ENCODE measurements around the gene NPPC. TPM values are rescaled to one million over a fixed set of nuclear protein-coding genes. Genes with fewer than 3 reads are reported as not detected.

NPPC gene
- total RNA-seq, 2 donors from 2014 or later, result 0.41 TPM; not detected in 1

DNA sequence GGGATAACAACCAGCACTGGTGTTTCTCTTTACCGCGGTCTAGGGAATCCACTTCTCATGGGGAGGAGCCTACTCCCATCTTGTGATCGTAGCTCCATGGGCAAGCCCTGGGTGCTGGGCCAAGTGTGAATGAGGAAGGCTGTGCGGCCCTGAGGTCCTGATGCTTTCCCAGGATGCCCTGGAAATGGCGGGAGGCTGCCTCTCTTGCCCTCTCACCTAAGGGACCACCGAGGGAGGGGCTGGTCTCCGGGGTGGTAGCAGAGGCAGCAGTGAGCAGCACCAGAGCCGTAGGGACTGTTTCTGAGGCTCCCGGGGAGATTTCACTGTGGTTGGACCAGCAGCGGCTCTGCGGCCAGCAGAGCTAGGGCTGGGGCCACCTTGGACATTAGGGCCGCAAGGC lies 15.5 kb upstream of the NPPC start:
- Mint-ChIP-seq H3K9me3 (no peaks in the 10 kb centered on the region), H3K27ac (no peak overlapping the region), H3K36me3 (no peaks in the 10 kb centered on the region)
- ATAC-seq (no peak), DNase-seq (ENCODE audit: low spot score in 2 of 2) (no peak)

DNA sequence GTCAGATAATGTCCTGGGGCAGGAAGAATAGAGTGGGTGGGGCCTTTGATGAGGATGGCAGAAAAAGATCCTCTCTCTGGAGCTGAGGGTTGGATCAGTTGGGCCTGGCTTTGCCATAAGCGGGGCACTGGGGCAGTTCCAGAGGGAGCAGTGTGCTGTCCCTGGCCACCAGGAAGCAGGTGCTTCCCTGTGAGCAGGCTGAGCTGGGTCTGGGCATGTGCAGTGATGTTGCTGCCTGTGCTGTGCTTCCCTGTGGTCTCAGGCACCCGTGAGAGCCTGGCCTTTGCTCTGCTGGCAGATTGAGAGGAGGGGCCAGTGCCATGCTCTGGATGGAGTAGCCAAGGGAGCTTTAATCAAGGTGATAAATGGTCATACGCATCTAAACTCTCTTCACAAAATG lies 14.6 kb upstream of the NPPC start:
- Mint-ChIP-seq H3K36me3 (no peaks in the 10 kb centered on the region), H3K27ac (no peak overlapping the region), H3K9me3 (no peaks in the 10 kb centered on the region)
- no peak for ATAC-seq
- no peak for DNase-seq (ENCODE audit: low spot score in 2 of 2)

DNA sequence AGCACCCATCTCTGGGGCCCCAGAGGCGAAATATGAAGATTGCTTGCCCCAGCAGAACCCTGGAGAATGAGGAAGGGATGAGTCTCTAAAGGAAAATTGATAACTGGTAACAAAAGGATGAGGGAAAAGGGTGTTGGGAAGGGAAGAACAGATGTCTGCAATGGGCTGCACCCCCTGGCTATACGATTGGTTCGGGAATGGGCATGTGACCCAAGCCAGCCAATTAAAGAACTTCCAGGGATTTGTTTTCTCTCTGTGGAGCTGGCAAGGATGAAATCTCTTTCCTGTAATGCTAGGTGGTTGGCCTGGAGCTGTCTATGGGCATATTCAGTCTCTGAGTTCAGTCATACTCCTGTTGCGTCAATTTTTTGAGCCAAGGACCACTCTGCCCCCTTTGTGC lies 12.8 kb upstream of the NPPC start:
- Mint-ChIP-seq H3K27ac (no peak overlapping the region), H3K36me3 (no peaks in the 10 kb centered on the region), H3K9me3 (no peaks in the 10 kb centered on the region)
- ATAC-seq (no peak), DNase-seq (ENCODE audit: low spot score in 2 of 2) (no peak)

DNA sequence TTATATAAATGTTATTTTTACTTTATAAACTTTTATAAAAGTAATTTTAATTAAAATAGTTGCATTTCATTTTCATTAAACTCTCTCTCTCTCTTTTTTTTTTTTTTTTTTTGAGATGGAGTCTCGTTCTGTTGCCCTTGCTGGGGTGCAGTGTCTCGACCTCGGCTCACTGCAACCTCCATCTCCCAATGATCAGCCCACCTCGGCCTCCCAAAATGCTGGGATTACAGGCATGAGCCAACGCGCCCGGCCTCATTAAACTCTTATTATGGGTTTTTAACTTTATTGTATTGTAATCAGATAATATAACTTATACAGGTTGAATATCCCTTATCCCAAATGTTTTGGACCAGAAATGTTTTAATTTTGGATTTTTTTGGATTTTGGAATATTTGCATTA lies 10.9 kb upstream of the NPPC start:
- Mint-ChIP-seq H3K9me3 (no peaks in the 10 kb centered on the region), H3K27ac (no peak overlapping the region), H3K36me3 (no peaks in the 10 kb centered on the region)
- DNase-seq (ENCODE audit: low spot score in 2 of 2) (no peak), ATAC-seq (no peak)

DNA sequence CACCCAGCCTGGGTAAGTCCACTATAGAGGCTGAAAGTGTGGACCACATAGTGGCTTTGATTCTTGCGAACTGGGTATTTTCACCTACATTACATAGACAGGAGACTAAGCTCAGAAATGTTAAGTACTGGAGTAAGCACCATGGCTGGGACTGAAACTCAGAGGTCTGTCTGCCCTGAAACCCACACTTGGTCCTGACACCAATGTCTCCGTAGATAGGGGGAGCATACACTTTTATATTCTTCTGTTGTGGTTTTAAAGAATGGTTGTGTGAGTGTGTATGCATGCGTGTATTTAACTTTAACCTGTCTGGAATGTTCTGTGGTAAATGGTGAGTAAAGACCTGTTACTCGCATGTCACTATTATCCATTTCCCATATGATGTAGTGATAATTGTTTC lies 10.3 kb upstream of the NPPC start:
- H3K27ac Mint-ChIP-seq, result no peak overlapping the region
- peak; percentile 46 to 73 for ATAC-seq
- H3K9me3 Mint-ChIP-seq, result no peaks in the 10 kb centered on the region
- no peak for DNase-seq (ENCODE audit: low spot score in 2 of 2)
- no peaks in the 10 kb centered on the region for H3K36me3 Mint-ChIP-seq

DNA sequence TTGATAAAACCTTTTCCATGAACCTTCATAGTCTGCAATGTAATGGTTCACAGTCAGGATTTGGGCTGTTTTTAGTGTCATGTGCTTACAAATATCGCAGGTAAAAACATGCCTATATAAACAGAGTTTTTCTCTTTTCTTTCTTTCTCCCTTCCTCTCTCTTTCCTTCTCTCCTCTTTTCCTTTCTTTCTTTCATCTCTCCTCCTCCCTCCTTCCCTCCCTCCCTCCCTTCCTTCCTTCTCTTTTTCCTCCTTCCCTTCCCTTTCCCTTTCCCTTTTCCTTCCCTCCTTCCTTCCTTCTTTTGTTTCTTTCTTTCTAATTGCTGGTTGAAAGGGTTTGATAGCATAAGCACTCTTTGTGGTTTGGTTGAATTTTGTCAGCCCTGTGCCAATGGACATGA lies 9.6 kb upstream of the NPPC start:
- no peak for ATAC-seq
- H3K36me3 Mint-ChIP-seq, result no peaks in the 10 kb centered on the region
- no peak for DNase-seq (ENCODE audit: low spot score in 2 of 2)
- H3K27ac Mint-ChIP-seq, result no peak overlapping the region
- H3K9me3 Mint-ChIP-seq, result no peaks in the 10 kb centered on the region

DNA sequence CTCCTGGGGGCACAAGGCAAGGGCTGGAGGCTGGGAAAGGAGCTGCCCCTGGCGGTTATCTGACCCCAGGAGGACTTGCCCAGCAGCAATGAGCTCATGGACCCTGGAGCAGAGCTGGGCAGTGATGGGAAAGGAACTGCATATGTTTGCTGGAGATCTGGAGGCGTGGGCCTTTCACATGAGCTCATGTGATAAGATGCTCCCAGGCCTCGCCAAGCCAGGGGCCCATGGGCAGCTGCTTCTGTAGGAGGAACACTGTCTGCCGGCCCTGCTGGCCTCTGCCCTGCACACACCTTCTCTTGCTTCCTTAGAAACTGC lies 9.0 kb upstream of the NPPC start:
- no peaks in the 10 kb centered on the region for H3K9me3 Mint-ChIP-seq
- peak in 1 of 2 donors; percentile 40 for DNase-seq (ENCODE audit: low spot score in 2 of 2)
- ATAC-seq, result no peak
- H3K27ac Mint-ChIP-seq, result no peak overlapping the region
- H3K36me3 Mint-ChIP-seq, result no peaks in the 10 kb centered on the region

DNA sequence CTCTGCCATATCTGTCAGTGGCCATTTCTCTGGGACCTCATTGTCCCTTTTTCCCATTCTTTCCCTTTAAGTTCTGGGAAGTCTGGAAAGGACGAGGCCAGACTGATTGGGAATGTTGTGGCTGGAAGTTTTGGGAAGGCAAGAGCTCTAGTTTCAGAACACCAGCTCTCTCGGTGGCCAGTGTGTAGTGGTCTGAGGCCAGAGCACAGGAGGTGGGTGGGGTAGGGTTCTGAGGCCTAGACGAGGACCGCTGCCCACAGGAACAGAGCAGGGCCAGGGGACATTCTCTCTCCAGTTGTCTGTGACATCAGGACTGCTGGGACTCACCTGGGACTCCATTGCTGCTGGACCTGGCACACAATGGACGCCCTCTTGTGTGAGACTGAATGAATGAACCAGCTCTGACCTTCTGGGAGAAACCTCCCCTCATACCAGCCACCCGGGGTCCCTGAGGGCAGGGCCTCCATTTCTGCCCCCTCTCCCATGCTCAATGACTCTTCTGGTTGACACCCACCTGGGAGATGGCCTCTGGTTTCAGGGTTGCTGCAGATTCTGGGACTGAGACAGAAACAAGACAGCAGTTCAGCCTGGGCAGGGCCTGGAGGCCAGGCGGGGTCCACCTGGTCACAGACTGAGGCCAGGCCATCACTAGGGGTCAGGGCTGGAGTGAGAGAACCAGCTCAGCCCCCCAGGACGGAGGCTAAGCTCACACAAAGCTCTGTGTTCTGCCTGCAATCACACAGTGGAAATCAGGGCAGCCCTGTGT lies 8.4 kb upstream of the NPPC start:
- DNase-seq (ENCODE audit: low spot score in 2 of 2) (no peak), ATAC-seq (no peak)
- Mint-ChIP-seq H3K9me3 (no peaks in the 10 kb centered on the region), H3K36me3 (no peaks in the 10 kb centered on the region), H3K27ac (no peak overlapping the region)

DNA sequence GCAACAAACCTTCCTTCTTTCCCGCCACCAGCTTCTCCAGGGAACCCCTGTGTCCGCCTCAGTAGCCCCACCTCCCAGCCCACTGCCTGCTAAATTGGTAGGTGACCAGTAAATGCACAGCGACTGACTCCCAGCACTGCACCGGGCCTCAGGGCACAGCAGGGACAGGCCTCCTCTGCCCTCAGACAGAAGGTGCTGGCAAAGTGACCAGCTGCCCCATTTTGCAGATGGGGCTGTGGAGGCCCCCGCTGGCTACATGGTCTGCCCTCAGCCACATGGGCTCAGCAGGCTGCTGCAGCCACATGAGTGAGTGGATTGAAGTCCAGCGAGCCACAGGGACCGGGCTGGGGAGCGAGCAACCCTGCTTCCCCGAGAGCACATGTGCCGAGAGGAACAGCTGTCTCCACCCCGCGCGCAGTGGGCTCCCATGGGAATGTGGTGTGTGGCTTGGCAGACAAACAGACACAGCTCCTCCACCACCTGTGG lies 7.8 kb upstream of the NPPC start:
- no peak for DNase-seq (ENCODE audit: low spot score in 2 of 2)
- H3K36me3 Mint-ChIP-seq, result no peaks in the 10 kb centered on the region

DNA sequence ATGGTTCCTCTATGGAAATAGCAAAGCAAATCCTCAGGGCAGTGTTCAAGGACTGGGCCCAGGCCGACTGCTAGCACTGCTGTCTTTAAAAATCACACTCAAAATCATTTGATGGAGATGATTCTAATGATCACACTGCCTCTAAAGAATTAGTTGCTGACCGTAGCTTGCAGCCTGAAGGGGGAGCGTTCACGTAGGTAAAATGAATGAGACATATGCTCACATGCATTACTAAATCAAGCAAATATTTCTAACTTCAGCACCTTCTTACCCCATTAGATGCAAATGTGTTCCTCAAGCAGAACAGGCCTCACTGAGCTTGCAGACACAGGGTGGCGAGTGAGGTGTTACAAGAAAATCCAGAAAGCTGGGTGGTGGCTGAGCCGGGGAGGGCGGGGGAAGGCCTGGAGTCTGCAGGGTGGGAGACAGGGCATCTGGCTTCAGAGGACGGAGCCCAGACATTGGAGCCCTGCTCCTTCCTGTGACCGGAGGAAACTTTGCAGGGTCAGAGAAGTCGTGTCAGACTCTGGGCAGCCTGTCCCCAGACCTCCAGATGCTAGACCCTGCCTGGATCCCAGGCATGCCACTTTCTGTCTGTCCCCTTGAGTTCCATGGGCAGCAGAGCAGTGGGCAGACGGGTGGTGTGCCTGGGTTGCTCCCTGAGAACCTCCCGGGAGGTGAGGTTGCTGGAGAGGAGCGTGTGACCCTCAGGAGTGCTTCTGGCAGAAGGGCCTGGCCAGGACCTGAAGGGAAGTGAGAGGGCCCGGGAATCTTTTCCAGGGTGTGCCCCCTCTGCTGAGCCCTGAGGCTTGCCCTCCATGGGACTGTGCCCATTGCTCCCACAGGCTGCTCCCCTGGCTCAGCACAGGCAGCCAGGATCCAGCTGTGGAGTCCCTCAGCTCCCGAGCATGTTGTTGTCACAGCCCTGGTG lies 7.1 kb upstream of the NPPC start:
- Mint-ChIP-seq H3K9me3 (no peaks in the 10 kb centered on the region), H3K36me3 (no peaks in the 10 kb centered on the region), H3K27ac (no peak overlapping the region)
- DNase-seq (ENCODE audit: low spot score in 2 of 2), result peak in 1 of 2 donors; percentile 18
- no peak for ATAC-seq

More for the DNA sequence above, 7.8 kb upstream of the NPPC start:
- no peak for ATAC-seq
- Mint-ChIP-seq H3K27ac (no peak overlapping the region), H3K9me3 (no peaks in the 10 kb centered on the region)

DNA sequence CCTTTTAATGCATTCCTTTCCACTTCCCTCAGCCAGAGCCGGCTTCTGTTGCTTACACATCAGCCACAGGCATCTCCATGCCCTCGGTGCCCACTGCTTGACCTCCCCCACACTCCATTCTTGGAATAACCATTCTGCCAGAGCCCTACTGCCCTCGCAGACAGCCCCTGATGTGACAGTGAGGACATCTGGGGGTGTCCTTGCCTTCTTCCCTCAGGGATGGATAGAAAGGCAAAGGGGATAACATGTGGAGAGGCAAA lies 6.4 kb upstream of the NPPC start:
- DNase-seq (ENCODE audit: low spot score in 2 of 2), result peak in 1 of 2 donors; percentile 33
- Mint-ChIP-seq H3K9me3 (no peaks in the 10 kb centered on the region), H3K27ac (no peak overlapping the region), H3K36me3 (no peaks in the 10 kb centered on the region)
- ATAC-seq, result no peak

DNA sequence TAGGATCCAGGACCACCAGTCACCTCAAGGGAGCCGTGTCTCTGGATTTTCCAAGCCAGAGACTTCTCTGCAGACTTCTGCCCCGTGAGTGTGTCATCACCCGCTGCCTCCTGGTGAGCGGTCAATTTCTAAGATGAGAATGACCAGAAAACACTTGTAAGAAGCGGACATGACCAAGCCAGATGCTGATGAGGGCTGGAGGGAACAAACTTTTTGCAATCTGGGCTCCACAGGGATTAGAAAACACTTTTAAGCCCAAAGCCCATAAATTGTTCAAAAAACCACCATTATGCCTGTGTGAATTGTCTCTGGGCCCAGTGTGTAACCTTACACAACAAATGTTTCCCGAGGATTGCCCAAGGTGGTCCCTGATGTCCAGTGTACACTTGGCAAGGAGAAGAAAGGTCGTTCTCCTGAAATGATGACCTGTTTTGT lies 5.3 kb upstream of the NPPC start:
- Mint-ChIP-seq H3K27ac (no peak overlapping the region), H3K36me3 (no peaks in the 10 kb centered on the region), H3K9me3 (no peaks in the 10 kb centered on the region)
- no peak for ATAC-seq
- no peak for DNase-seq (ENCODE audit: low spot score in 2 of 2)

DNA sequence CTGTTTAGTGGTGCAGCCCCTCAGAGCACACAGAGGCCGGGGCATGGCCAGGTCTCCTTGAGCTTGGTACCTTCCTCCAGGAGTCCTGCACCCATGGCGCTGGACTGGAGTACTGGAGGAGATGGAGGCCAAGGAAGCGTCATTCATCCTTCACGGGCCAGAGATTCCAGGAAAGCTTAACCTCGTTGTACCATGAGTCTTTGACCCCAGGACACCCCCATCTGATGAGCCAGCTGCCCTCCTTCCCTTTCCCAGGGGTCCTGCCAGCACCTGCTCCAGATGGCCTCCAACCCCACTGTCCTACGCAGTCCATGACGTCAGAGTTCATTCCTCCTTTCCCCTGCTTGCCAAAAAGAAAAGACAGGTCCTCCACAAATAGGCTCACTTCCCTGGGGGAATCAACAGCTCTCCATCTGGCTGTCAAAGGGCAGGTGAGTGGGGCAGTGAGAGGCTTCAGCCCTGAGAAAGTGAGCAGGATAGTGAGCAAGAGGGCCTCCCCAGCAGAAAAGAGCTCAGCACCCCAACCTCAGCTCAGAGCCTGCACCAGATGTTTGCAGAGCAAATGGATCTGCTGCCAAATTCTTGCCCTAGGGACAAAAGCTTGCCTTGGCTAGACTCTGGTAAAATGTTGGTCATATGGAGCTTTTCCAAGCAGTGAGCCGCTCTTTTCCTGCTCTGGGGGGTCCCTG lies 4.5 kb upstream of the NPPC start:
- DNase-seq (ENCODE audit: low spot score in 2 of 2) (peak in 1 of 2 donors; percentile 23), ATAC-seq (no peak)
- no peak overlapping the region for H3K27ac Mint-ChIP-seq
- H3K36me3 Mint-ChIP-seq, result no peaks in the 10 kb centered on the region
- no peaks in the 10 kb centered on the region for H3K9me3 Mint-ChIP-seq

DNA sequence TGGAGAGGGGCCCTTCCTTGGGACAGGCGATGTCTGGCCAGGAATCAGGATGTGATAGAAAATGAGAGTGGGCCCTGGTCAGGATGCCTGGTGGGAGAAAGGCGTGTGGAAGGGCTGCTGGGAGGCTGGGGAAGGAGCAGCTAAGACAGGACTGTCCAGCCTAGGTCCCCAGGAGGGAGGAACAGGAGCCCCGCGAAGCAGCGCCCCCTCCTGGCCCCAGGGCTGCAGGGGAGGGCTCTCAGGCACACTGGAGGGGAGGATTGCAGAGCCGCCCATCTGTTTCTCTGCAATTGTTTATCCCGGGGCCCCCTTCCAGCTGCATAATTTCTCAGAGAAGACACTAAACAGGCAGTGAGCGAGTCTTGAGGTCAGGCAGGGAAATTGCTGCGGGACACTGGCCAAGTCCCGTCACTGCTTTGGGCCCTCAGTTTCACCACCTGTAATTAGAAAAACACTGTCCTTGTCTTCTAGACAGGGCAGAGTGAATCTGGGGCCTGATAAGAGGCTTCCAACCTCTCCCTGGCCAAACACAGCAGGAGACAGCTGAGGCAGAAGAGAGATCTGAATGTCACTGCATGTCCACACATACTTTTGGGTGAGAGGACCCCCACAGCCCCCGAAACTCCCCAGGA lies 3.9 kb upstream of the NPPC start:
- Mint-ChIP-seq H3K9me3 (no peaks in the 10 kb centered on the region), H3K27ac (no peak overlapping the region), H3K36me3 (no peaks in the 10 kb centered on the region)
- ATAC-seq (no peak), DNase-seq (ENCODE audit: low spot score in 2 of 2) (peak; percentile 37 to 60)

DNA sequence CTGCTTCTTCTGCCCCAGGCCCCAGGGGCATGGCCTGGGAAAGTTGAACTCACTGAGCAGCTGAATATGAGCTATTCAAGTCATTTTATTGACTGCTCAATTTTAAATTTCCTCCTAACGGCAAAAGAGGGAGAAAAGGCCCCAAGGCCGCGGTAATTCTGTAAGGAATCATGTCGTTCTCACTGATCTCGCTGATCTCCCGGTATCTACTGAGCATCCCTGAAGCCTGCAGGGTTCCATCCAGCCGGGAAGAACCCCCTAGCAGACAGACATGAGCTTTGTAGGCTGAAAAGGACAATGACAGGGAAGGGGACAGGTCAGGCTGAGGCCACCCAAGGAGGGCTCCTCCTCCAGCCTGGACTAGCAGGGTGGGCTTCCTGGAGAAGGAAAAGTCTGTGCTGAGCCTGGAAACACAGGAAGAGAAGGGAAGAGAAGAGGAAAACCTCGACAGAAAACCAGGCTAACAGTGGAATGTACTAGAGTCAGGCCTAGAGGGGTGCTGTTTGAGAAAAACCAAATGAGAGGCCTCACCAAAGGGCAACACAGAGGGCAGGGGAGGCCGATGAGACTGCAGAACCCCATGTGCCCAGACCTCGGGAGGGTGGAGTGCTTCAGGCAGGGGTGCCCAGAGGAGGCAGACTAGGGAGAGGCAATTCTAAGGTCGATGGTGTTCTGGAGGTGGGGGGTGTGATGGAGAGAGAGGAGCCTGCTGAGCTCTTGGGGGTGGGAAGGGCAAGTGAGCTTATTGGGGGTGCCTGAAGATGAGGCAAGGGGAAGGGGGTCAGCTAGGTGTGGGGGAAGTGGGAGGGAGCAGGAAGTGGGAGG lies 2.9 kb upstream of the NPPC start:
- ATAC-seq (no peak), DNase-seq (ENCODE audit: low spot score in 2 of 2) (peak in 1 of 2 donors; percentile 44)
- no peak overlapping the region for H3K27ac Mint-ChIP-seq
- no peaks in the 10 kb centered on the region for H3K36me3 Mint-ChIP-seq
- H3K9me3 Mint-ChIP-seq, result no peaks in the 10 kb centered on the region

DNA sequence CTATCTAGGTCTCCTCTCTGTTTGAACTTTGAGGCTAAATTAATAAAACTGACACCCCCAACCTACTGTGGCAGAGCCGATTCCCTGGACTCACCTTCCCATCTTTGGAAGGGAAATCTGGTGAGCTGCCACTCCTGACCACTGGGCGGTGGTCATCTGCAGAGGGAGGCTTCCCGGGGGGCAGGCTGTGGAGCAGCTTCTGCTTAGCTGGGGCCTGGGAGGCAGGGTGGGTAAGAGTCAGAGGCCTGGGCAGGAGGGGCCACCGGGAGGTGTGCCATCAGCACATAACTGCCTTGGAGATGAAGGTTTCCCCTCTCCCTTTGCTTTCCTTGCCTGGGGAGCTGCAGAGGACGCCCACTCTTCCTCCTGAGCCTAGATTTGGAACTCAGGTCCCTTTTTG lies 2.3 kb upstream of the NPPC start:
- no peaks in the 10 kb centered on the region for H3K36me3 Mint-ChIP-seq
- DNase-seq (ENCODE audit: low spot score in 2 of 2), result peak in 1 of 2 donors; percentile 25
- no peak overlapping the region for H3K27ac Mint-ChIP-seq
- ATAC-seq, result no peak
- no peaks in the 10 kb centered on the region for H3K9me3 Mint-ChIP-seq

All from activated naive CD4-positive, alpha-beta T cell treated with anti-CD3 and anti-CD28 coated beads, Interleukin-2, amount 50 U/mL, for 72 hours (primary cell).